Vagina (tissue), 2 donors: ENCODE data around the gene CCDC87. TPM values are rescaled to one million over a fixed set of nuclear protein-coding genes. Genes with fewer than 3 reads are reported as not detected.

Experiments used
- DNase-seq, 2 donors: peaks; one replicate each; pipeline ENCODE4 v3.0.0-alpha.2; 2017; ENCODE audit errors: extremely low spot score in 2 of 2
- H3K27ac ChIP-seq: fragments of 200-600 bp; sonication (generic); one replicate; pipeline ENCODE4 v1.5.1; 2019
- H3K27me3 ChIP-seq: fragments of 200-600 bp; sonication (generic); one replicate; pipeline ENCODE4 v1.5.1; 2019
- H3K36me3 ChIP-seq, 2 donors: fragments of 200-600 bp; sonication (generic); one replicate each; pipeline ENCODE4 v1.5.1; 2017 to 2019
- H3K4me1 ChIP-seq: fragments of 200-600 bp; sonication (generic); one replicate; pipeline ENCODE4 v1.5.1; 2019
- H3K4me3 ChIP-seq, 2 donors: fragments of 200-600 bp; sonication (generic); 1 replicate in 1 of 2; 2 replicates in 1 of 2; pipeline ENCODE4 v1.5.1; 2016 to 2019
- H3K9me3 ChIP-seq: fragments of 200-600 bp; sonication (generic); one replicate; pipeline ENCODE4 v1.5.1; 2019
- POLR2A ChIP-seq, 2 donors: fragments of 450-650 bp; IDR thresholded peaks; one replicate each; pipeline ENCODE4 v1.6.1; 2017; ENCODE audit warnings: antibody characterized with exemption in 2 of 2, mild to moderate bottlenecking in 2 of 2, moderate library complexity in 2 of 2
- POLR2AphosphoS5 ChIP-seq, 2 donors: sonication (generic); formaldehyde crosslinking; IDR thresholded peaks; one replicate each; pipeline ENCODE4 v1.9.0; 2017; ENCODE audit warnings: antibody characterized with exemption in 2 of 2, mild to moderate bottlenecking in 2 of 2, low read depth in 1 of 2; ENCODE audit not compliant: insufficient read depth in 1 of 2
- intact Hi-C: fragments of 100-400 bp; cut with DNase I; formaldehyde crosslinking; loops from one replicate; pipeline ENCODE4 v1.15.1; 2023
- total RNA-seq: library from RNA; depleted of rRNA; stranded (reverse); fragments of >200 nt; gene quantifications from one replicate; pipeline ENCODE4 v1.2.3, GENCODE V29; 2016
- TF ChIP-seq, protein P1 (sequence below), 3 experiments: fragments of 450-650 bp in 2 of 3; fragments of 200-600 bp in 1 of 3; sonication (generic) in 1 of 3; IDR thresholded peaks; one replicate each; pipeline ENCODE4 v1.5.1; 2017 to 2019; ENCODE audit warnings: antibody characterized with exemption in 3 of 3, mild to moderate bottlenecking in 2 of 3, moderate library complexity in 2 of 3

CCDC87 gene
- total RNA-seq, 1 donor from 2014 or later, result 0.74 TPM

DNA sequence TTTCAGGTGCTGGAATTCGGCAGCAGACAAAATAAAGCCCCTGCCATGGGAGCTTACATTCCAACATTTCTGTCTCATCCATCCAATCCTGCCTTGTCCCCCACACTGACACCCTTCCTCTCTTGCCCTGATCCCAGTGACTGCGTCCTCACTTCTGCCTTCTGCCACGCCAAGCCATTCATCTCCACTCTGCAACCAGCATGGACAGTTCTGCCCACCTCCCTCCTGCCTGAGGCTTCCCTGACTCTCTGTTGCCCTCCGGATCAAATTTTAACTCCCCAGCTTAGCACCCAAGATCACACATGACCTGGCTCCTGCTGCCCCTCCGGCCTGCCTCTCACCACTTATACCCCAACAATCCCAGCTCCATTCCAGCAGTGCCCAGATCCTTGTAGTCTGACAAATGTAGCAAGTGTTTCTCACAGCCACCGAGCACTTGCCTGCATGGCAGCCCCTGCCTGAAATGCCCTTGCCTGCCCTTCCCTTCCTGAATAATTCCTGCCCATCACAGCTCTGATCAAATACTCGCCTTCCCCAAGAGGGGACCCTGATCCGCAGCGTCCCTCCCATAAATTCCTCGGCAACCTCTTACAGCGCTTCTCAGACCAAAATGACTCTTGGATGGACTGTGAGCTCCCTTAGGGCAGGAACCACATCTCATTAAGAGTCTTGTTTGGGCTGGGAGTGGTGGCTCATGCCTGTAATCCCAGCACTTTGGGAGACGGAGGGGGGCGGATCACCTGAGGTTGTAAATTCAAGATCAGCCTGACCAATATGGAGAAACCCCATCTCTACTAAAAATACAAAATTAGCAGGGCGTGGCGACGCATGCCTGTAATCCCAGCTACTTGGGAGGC, 43.9 kb downstream of the CCDC87 start:
- TF ChIP-seq POLR2AphosphoS5 (IDR thresholded peaks at IDR 0.05; ENCODE audit: insufficient read depth in 1 of 2, low read depth in 1 of 2), result no peak
- TF ChIP-seq, protein P1, sequence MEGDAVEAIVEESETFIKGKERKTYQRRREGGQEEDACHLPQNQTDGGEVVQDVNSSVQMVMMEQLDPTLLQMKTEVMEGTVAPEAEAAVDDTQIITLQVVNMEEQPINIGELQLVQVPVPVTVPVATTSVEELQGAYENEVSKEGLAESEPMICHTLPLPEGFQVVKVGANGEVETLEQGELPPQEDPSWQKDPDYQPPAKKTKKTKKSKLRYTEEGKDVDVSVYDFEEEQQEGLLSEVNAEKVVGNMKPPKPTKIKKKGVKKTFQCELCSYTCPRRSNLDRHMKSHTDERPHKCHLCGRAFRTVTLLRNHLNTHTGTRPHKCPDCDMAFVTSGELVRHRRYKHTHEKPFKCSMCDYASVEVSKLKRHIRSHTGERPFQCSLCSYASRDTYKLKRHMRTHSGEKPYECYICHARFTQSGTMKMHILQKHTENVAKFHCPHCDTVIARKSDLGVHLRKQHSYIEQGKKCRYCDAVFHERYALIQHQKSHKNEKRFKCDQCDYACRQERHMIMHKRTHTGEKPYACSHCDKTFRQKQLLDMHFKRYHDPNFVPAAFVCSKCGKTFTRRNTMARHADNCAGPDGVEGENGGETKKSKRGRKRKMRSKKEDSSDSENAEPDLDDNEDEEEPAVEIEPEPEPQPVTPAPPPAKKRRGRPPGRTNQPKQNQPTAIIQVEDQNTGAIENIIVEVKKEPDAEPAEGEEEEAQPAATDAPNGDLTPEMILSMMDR (IDR thresholded peaks at IDR 0.05), result no peak
- TF ChIP-seq POLR2A (IDR thresholded peaks at IDR 0.05), result no peak
- H3K4me3 ChIP-seq, result no peak overlapping the region
- peaks cover 24% of the 10 kb centered on the region for H3K4me1 ChIP-seq
- no peaks in the 10 kb centered on the region for H3K9me3 ChIP-seq
- intact Hi-C loops, result no loop called here
- H3K36me3 ChIP-seq, result no peaks in the 10 kb centered on the region
- no peak for DNase-seq
- no peaks in the 10 kb centered on the region for H3K27me3 ChIP-seq
- no peak overlapping the region for H3K27ac ChIP-seq

DNA sequence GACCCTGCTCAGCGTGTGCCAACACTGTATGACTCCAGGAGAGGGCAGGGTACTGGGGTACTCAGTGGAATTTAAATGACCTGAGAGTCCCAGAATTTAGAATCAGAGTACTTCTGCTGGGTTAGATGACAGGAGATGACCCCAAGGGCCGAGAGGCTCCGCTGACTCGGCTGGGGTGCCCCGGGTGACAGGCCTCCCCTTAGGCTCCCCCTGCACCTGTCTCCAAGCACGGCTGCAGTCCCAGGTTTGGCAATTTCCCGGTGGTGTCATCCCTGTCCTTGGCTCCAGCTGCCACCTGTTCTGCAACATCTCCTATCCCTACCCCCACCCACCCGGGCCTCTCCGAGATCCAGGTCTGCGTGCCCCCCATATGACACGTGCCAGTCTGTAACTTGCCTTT, 44.8 kb downstream of the CCDC87 start:
- intact Hi-C loops, result no loop called here
- Histone ChIP-seq H3K4me1 (peaks cover 33% of the 10 kb centered on the region), H3K4me3 (no peak overlapping the region), H3K27ac (no peak overlapping the region), H3K36me3 (no peaks in the 10 kb centered on the region), H3K9me3 (no peaks in the 10 kb centered on the region), H3K27me3 (no peaks in the 10 kb centered on the region)
- no peak for DNase-seq
- TF ChIP-seq POLR2A (IDR thresholded peaks at IDR 0.05) (no peak), POLR2AphosphoS5 (IDR thresholded peaks at IDR 0.05; ENCODE audit: insufficient read depth in 1 of 2, low read depth in 1 of 2) (no peak)
- TF ChIP-seq, protein P1 (IDR thresholded peaks at IDR 0.05), result no peak

DNA sequence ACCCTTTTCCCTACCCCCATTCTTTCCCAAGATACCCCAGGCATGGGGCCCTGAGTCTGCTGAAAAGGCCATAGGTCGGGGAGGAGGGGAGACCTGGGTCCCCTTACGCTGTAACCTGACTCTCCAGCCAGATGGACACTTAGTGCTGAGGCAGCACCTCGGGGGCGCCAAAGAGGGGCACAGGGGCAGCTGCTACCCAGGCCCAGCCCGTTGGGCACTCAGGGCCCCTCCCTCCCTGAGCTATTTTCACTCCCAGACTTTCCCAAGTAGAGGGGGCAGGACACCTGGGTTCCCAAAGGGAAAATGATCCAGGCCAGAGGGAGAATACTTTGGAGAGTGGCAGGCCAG, 45.2 kb downstream of the CCDC87 start:
- H3K36me3 ChIP-seq, result no peaks in the 10 kb centered on the region
- intact Hi-C loops, result no loop called here
- H3K27me3 ChIP-seq, result no peaks in the 10 kb centered on the region
- H3K27ac ChIP-seq, result no peak overlapping the region
- no peak overlapping the region for H3K4me3 ChIP-seq
- peaks cover 37% of the 10 kb centered on the region for H3K4me1 ChIP-seq
- H3K9me3 ChIP-seq, result no peaks in the 10 kb centered on the region
- TF ChIP-seq, protein P1 (IDR thresholded peaks at IDR 0.05), result no peak
- no peak for TF ChIP-seq POLR2AphosphoS5 (IDR thresholded peaks at IDR 0.05; ENCODE audit: insufficient read depth in 1 of 2, low read depth in 1 of 2)
- TF ChIP-seq POLR2A (IDR thresholded peaks at IDR 0.05), result no peak
- no peak for DNase-seq

DNA sequence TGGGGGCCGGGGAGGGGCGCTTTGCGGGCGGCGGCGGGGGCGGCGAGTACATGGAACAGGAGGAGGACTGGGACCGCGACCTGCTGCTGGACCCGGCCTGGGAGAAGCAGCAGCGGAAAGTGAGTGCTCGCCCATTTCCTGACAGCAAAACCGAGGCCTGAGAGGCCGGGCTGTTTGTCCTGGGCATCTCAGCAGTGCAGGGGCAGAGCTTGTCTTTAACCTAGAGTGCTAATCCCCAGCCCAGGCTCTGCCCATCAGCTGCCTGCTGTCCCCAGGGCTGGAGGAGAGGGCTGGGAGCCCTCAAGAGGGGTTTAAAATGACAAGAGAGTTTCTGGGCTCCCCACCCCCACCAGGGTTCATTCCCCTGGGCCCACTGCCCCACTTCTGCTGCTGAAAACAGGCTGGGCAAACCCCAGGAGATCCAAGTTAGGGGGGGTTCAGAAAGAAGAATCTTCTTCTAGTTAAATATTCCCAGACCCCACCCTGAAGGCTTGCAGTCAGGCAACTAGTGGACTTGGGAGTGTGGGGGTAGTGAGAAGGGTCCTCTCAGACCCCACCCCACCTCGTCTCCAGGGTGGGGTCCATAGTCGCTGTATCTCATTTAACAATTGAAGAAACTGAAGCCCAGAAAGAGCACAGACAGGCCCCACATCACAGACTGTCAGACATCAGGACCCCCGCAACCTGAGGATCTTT, 45.7 kb downstream of the CCDC87 start:
- H3K36me3 ChIP-seq, result no peaks in the 10 kb centered on the region
- no peaks in the 10 kb centered on the region for H3K27me3 ChIP-seq
- H3K4me1 ChIP-seq, result peaks cover 42% of the 10 kb centered on the region
- intact Hi-C loops, result no loop called here
- H3K27ac ChIP-seq, result no peak overlapping the region
- H3K4me3 ChIP-seq, result peak overlapping the region; percentile 80 to 88
- DNase-seq, result no peak
- no peaks in the 10 kb centered on the region for H3K9me3 ChIP-seq
- TF ChIP-seq POLR2AphosphoS5 (IDR thresholded peaks at IDR 0.05; ENCODE audit: insufficient read depth in 1 of 2, low read depth in 1 of 2), result no peak
- no peak for TF ChIP-seq POLR2A (IDR thresholded peaks at IDR 0.05)
- TF ChIP-seq, protein P1 (IDR thresholded peaks at IDR 0.05), result no peak
